Thyroid gland (tissue), 4 donors: ENCODE measurements around the gene CAMK1D.

Experiments
- CTCF ChIP-seq, 6 experiments: fragments of 200-600 bp in 3 of 6; fragments of 450-650 bp in 3 of 6; sonication (generic) in 3 of 6; IDR thresholded peaks; one replicate each; pipeline ENCODE4 v1.5.1; 2016 to 2019; ENCODE audit warnings: antibody characterized with exemption in 6 of 6, mild to moderate bottlenecking in 2 of 6, inconsistent platforms in 1 of 6, moderate library complexity in 1 of 6
- POLR2A ChIP-seq, 2 donors: fragments of 450-650 bp; IDR thresholded peaks; one replicate each; pipeline ENCODE4 v1.6.1; 2017; ENCODE audit warnings: antibody characterized with exemption in 2 of 2, mild to moderate bottlenecking in 2 of 2, moderate library complexity in 1 of 2

- no peak for TF ChIP-seq CTCF (IDR thresholded peaks at IDR 0.05)
- TF ChIP-seq POLR2A (IDR thresholded peaks at IDR 0.05) = no peak
Observed at GRCh38 chr10:12340371-12340770, 9.0 kb upstream of the CAMK1D start.
